Esophagus muscularis mucosa (tissue), 4 donors: ENCODE measurements around the gene MMP24OS. TPM values are rescaled to one million over a fixed set of nuclear protein-coding genes. Genes with fewer than 3 reads are reported as not detected.

Experiments
- DNase-seq: peaks from one replicate; pipeline ENCODE4 v3.0.0-alpha.2; 2017; ENCODE audit errors: extremely low spot score
- H3K27ac ChIP-seq, 4 donors: fragments of 200-600 bp; sonication (generic); replicated peaks in 1 of 4; 1 replicate in 3 of 4; 2 replicates in 1 of 4; pipeline ENCODE4 v1.5.1; 2016 to 2019; ENCODE audit warnings: mild to moderate bottlenecking in 1 of 4
- H3K27me3 ChIP-seq, 4 donors: fragments of 200-600 bp; sonication (generic); one replicate each; pipeline versions ENCODE4 v1.5.1 to v1.6.0; 2016 to 2019
- H3K36me3 ChIP-seq, 4 donors: fragments of 200-600 bp; sonication (generic); one replicate each; pipeline ENCODE4 v1.5.1; 2016 to 2019
- H3K4me1 ChIP-seq, 4 donors: fragments of 200-600 bp; sonication (generic); one replicate each; pipeline ENCODE4 v1.5.1; 2016 to 2019
- H3K4me3 ChIP-seq, 4 donors: fragments of 200-600 bp; sonication (generic); 1 replicate in 2 of 4; 2 replicates in 2 of 4; pipeline ENCODE4 v1.5.1; 2016 to 2019; ENCODE audit warnings: mild to moderate bottlenecking in 4 of 4, moderate library complexity in 1 of 4
- H3K9me3 ChIP-seq, 4 donors: fragments of 200-600 bp; sonication (generic); 1 replicate in 3 of 4; 2 replicates in 1 of 4; pipeline ENCODE4 v1.5.1; 2016 to 2019
- EP300 ChIP-seq: sonication (generic); formaldehyde crosslinking; IDR thresholded peaks from one replicate; pipeline ENCODE4 v1.6.1; 2017; ENCODE audit warnings: antibody characterized with exemption
- POLR2A ChIP-seq: fragments of 450-650 bp; IDR thresholded peaks from one replicate; pipeline ENCODE4 v1.6.1; 2017; ENCODE audit warnings: antibody characterized with exemption, moderate library complexity, mild to moderate bottlenecking, low read depth
- POLR2AphosphoS5 ChIP-seq, 2 donors: sonication (generic); formaldehyde crosslinking; IDR thresholded peaks; one replicate each; pipeline ENCODE4 v1.6.1; 2017; ENCODE audit warnings: antibody characterized with exemption in 2 of 2
- WGBS: methylation state at CpG from one replicate; pipeline ENCODE4 v1.1.5; 2018; 5-methylcytosine and 5-hydroxymethylcytosine counted together
- intact Hi-C: fragments of 100-400 bp; cut with DNase I; formaldehyde crosslinking; loops from one replicate; pipeline ENCODE4 v1.15.1; 2023
- total RNA-seq, 4 donors: library from RNA; depleted of rRNA; stranded (reverse); fragments of >200 nt; gene quantifications; one replicate each; pipeline versions ENCODE4 v1.1.0 to v1.2.1, GENCODE V29; 2016
- TF ChIP-seq, protein P1 (sequence below), 3 experiments: fragments of 200-600 bp in 2 of 3; fragments of 450-650 bp in 1 of 3; sonication (generic) in 2 of 3; IDR thresholded peaks; one replicate each; pipeline ENCODE4 v1.5.1; 2017 to 2019; ENCODE audit warnings: antibody characterized with exemption in 3 of 3, mild to moderate bottlenecking in 2 of 3, moderate library complexity in 1 of 3

Gene MMP24OS
- total RNA-seq, 4 donors from 2014 or later, result 27.7 to 37.8 (median 32.0) TPM

- TF ChIP-seq POLR2AphosphoS5 (IDR thresholded peaks at IDR 0.05), result no peak
- TF ChIP-seq, protein P1, sequence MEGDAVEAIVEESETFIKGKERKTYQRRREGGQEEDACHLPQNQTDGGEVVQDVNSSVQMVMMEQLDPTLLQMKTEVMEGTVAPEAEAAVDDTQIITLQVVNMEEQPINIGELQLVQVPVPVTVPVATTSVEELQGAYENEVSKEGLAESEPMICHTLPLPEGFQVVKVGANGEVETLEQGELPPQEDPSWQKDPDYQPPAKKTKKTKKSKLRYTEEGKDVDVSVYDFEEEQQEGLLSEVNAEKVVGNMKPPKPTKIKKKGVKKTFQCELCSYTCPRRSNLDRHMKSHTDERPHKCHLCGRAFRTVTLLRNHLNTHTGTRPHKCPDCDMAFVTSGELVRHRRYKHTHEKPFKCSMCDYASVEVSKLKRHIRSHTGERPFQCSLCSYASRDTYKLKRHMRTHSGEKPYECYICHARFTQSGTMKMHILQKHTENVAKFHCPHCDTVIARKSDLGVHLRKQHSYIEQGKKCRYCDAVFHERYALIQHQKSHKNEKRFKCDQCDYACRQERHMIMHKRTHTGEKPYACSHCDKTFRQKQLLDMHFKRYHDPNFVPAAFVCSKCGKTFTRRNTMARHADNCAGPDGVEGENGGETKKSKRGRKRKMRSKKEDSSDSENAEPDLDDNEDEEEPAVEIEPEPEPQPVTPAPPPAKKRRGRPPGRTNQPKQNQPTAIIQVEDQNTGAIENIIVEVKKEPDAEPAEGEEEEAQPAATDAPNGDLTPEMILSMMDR (IDR thresholded peaks at IDR 0.05), result no peak
- no peak overlapping the region for H3K27ac ChIP-seq
- peaks cover 0 to 37% (median 12%) of the 10 kb centered on the region in 4 donors for H3K36me3 ChIP-seq
- WGBS, result 84% methylated on average over 4 of the region's 4 CpGs
- no peaks in the 10 kb centered on the region for H3K27me3 ChIP-seq
- no peak overlapping the region for H3K4me3 ChIP-seq
- intact Hi-C loops, result no loop called here
- H3K4me1 ChIP-seq, result no peaks in the 10 kb centered on the region
- no peak for DNase-seq
- H3K9me3 ChIP-seq, result no peaks in the 10 kb centered on the region
Observed at GRCh38 chr20:35238170-35238569, 39.8 kb downstream of the MMP24OS start.

GRCh38 chr20:35237486-35237885 lies 40.4 kb downstream of the MMP24OS start:
- intact Hi-C loops, result no loop called here
- Histone ChIP-seq H3K27me3 (no peaks in the 10 kb centered on the region), H3K36me3 (peaks cover 0 to 37% (median 12%) of the 10 kb centered on the region in 4 donors), H3K27ac (no peak overlapping the region), H3K4me3 (no peak overlapping the region), H3K9me3 (no peaks in the 10 kb centered on the region), H3K4me1 (no peaks in the 10 kb centered on the region)
- DNase-seq, result no peak
- TF ChIP-seq POLR2AphosphoS5 (IDR thresholded peaks at IDR 0.05) (no peak), EP300 (no peak), POLR2A (no peak)
- TF ChIP-seq, protein P1 (IDR thresholded peaks at IDR 0.05), result no peak

DNA sequence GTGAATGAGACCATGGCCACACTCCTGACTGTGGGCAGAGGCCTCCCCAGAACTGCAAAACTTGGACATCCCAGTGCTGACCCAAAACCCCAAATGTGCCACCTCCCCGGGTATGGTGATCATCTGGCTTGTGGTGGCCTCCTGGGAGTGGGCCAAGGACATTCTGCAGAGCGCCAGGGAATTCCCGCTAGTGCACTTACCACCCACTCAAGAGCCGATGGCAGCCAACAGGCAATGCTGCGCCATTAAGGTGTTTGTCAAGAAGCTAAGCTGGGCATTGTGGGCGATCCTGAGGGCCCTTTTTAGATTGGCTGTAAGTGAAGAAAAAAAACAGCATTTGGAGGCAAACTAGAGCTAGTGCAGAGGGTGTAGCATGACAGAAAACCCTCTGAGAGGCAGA lies 42.0 kb downstream of the MMP24OS start:
- Histone ChIP-seq H3K9me3 (no peaks in the 10 kb centered on the region), H3K27me3 (no peaks in the 10 kb centered on the region), H3K4me1 (no peaks in the 10 kb centered on the region), H3K4me3 (no peak overlapping the region), H3K36me3 (peaks cover 0 to 41% (median 12%) of the 10 kb centered on the region in 4 donors), H3K27ac (no peak overlapping the region)
- no peak for DNase-seq
- TF ChIP-seq POLR2A, result no peak
- TF ChIP-seq EP300, result no peak
- TF ChIP-seq POLR2AphosphoS5 (IDR thresholded peaks at IDR 0.05), result no peak
- TF ChIP-seq, protein P1 (IDR thresholded peaks at IDR 0.05), result no peak
- intact Hi-C loops, result no loop called here
- 88% methylated on average over 4 of the region's 6 CpGs for WGBS

GRCh38 chr20:35232575-35232974 lies 45.3 kb downstream of the MMP24OS start:
- intact Hi-C loops, result no loop called here
- no peak for DNase-seq
- peaks cover 0 to 34% (median 12%) of the 10 kb centered on the region in 4 donors for H3K36me3 ChIP-seq
- no peak overlapping the region for H3K27ac ChIP-seq
- WGBS, result 86% methylated on average over 2 of the region's 2 CpGs
- no peak overlapping the region for H3K4me3 ChIP-seq
- no peaks in the 10 kb centered on the region for H3K27me3 ChIP-seq
- no peaks in the 10 kb centered on the region for H3K9me3 ChIP-seq
- TF ChIP-seq, protein P1 (IDR thresholded peaks at IDR 0.05), result no peak
- TF ChIP-seq POLR2AphosphoS5 (IDR thresholded peaks at IDR 0.05), result no peak
- no peak for TF ChIP-seq POLR2A
- no peak for TF ChIP-seq EP300
- H3K4me1 ChIP-seq, result peaks cover 0 to 2% (median under 1%) of the 10 kb centered on the region in 4 donors
